Endothelial cell of umbilical vein (primary cell): Measurements from ENCODE around the gene SLC35E3. TPM values are rescaled to one million over a fixed set of nuclear protein-coding genes. Genes with fewer than 3 reads are reported as not detected.
A peak's percentile ranks its signal among the peaks of the same experiment; 100 is the strongest.

Source experiments
- BruUV-seq: library from RNA; stranded (reverse); fragments of 400-500 nt; replicated peaks from 2 replicates; lab custom pipeline; 2021; lab: Mats Ljungman, UMichigan
- CTCF ChIA-PET: fragments of 300-600, 350-600 bp; sonication (Branson Sonifier 250); formaldehyde crosslinking; loops from one replicate; lab custom pipeline; 2021; ENCODE audit warnings: antibody characterized with exemption, inconsistent platforms; lab: Charles Lee
- POLR2A ChIA-PET: fragments of 300-600, 350-600 bp; sonication (Branson Sonifier 250); formaldehyde crosslinking; loops from one replicate; lab custom pipeline; 2021; ENCODE audit warnings: antibody characterized with exemption, inconsistent platforms; lab: Charles Lee
- DNase-seq: peaks from one replicate; pipeline ENCODE4 v3.0.0-alpha.2; 2011; ENCODE audit warnings: low read depth, low spot score
- FAIRE-seq: peaks from 2 replicates; lab custom pipeline; 2011; peaks lifted over from hg19 to GRCh38; lab: Jason Lieb, UNC
- H2AFZ ChIP-seq: 2 replicates; pipeline ENCODE4 v1.6.0; 2012; ENCODE audit warnings: low read depth, low read length, control low read depth, inconsistent platforms
- H3K27ac ChIP-seq: 2 replicates; pipeline ENCODE4 v1.5.1; 2011; ENCODE audit warnings: low read depth, mild to moderate bottlenecking, control low read depth, low read length, moderate library complexity; ENCODE audit not compliant: insufficient read depth
- H3K27me3 ChIP-seq, 2 experiments: 2 replicates each; pipeline versions ENCODE4 v1.6.0 to v1.6.1; 2011; ENCODE audit warnings: low read length in 2 of 2, mixed read lengths in 1 of 2; ENCODE audit not compliant: control insufficient read depth in 2 of 2, insufficient read depth in 2 of 2
- H3K36me3 ChIP-seq, 2 experiments: 2 replicates in 1 of 2; 3 replicates in 1 of 2; pipeline ENCODE4 v1.5.1; 2011; ENCODE audit warnings: low read length in 2 of 2, mild to moderate bottlenecking in 1 of 2, moderate library complexity in 1 of 2; ENCODE audit not compliant: control insufficient read depth in 2 of 2, insufficient read depth in 2 of 2; ENCODE audit errors: extremely low read depth in 1 of 2
- H3K4me1 ChIP-seq: 3 replicates; pipeline ENCODE4 v1.5.1; 2011; ENCODE audit warnings: mild to moderate bottlenecking, low read length; ENCODE audit not compliant: control insufficient read depth, insufficient read depth; ENCODE audit errors: extremely low read depth
- H3K4me2 ChIP-seq: 2 replicates; pipeline ENCODE4 v1.6.1; 2011; ENCODE audit warnings: low read length, control low read depth, mixed read lengths; ENCODE audit not compliant: insufficient read depth
- H3K4me3 ChIP-seq, 3 experiments: fragments of 200-600 bp in 1 of 3; sonication (generic), shearing (Covaris generic) in 1 of 3; replicated peaks in 1 of 3; 2 replicates each; pipeline ENCODE4 v1.5.1; 2011 to 2016; ENCODE audit warnings: control low read depth in 3 of 3, low read length in 3 of 3, mild to moderate bottlenecking in 2 of 3, inconsistent platforms in 1 of 3, low read depth in 1 of 3, moderate library complexity in 1 of 3; ENCODE audit not compliant: insufficient read depth in 1 of 3
- H3K79me2 ChIP-seq: 2 replicates; pipeline ENCODE4 v1.6.0; 2012; ENCODE audit warnings: low read length, inconsistent platforms; ENCODE audit not compliant: control insufficient read depth, insufficient read depth
- H3K9ac ChIP-seq: replicated peaks from 2 replicates; pipeline ENCODE3; 2011; ENCODE audit warnings: low read length, control low read depth; ENCODE audit not compliant: insufficient read depth; ENCODE audit errors: extremely low read depth
- H3K9me1 ChIP-seq: replicated peaks from 3 replicates; pipeline ENCODE4 v1.6.0; 2011; ENCODE audit warnings: mild to moderate bottlenecking, low read length; ENCODE audit not compliant: control insufficient read depth, insufficient read depth; ENCODE audit errors: extremely low read depth
- H3K9me3 ChIP-seq: replicated peaks from 2 replicates; pipeline ENCODE4 v1.5.1; 2012; ENCODE audit warnings: low read length, inconsistent platforms; ENCODE audit not compliant: control insufficient read depth, insufficient read depth
- H4K20me1 ChIP-seq: replicated peaks from 2 replicates; pipeline ENCODE3; 2011; ENCODE audit warnings: mild to moderate bottlenecking, low read length; ENCODE audit not compliant: control insufficient read depth, insufficient read depth; ENCODE audit errors: extremely low read depth
- EZH2 ChIP-seq: IDR thresholded peaks from 2 replicates; pipeline ENCODE4 v1.6.1; 2012; ENCODE audit warnings: borderline replicate concordance, low read depth, mild to moderate bottlenecking, moderate library complexity, low read length, inconsistent platforms; ENCODE audit not compliant: severe bottlenecking
- FOS ChIP-seq: IDR thresholded peaks from 2 replicates; pipeline ENCODE4 v1.6.1; 2011; ENCODE audit warnings: mild to moderate bottlenecking, low read length, moderate library complexity, borderline replicate concordance; ENCODE audit not compliant: insufficient read depth
- GATA2 ChIP-seq: IDR thresholded peaks from 2 replicates; pipeline ENCODE4 v1.7.0; 2011; ENCODE audit warnings: low read depth, mild to moderate bottlenecking, moderate library complexity, mixed read lengths, low read length; ENCODE audit not compliant: insufficient read length, insufficient read depth
- JUN ChIP-seq: IDR thresholded peaks from 2 replicates; pipeline ENCODE4 v1.6.1; 2011; ENCODE audit warnings: borderline replicate concordance, low read depth; ENCODE audit not compliant: insufficient read length, insufficient read depth
- MYC ChIP-seq: IDR thresholded peaks from one replicate; pipeline ENCODE4 v1.6.1; 2011; ENCODE audit warnings: mild to moderate bottlenecking, low read depth, low read length
- POLR2A ChIP-seq: IDR thresholded peaks from 2 replicates; pipeline ENCODE4 v1.6.1; 2012; ENCODE audit warnings: low read depth, mild to moderate bottlenecking, control low read depth, low read length
- POLR2AphosphoS5 ChIP-seq: IDR thresholded peaks from 2 replicates; pipeline ENCODE4 v1.6.1; 2012; ENCODE audit warnings: low read depth, mild to moderate bottlenecking, control low read depth, low read length, moderate library complexity; ENCODE audit not compliant: insufficient read depth
- dilution Hi-C: fragments of 300-500 bp; cut with MboI; formaldehyde crosslinking; loops from one replicate; pipeline ENCODE4 v1.15.0; 2019; ENCODE audit warnings: low sequenced_read_pairs; ENCODE audit not compliant: extremely low pct_ligation_motif_present
- intact Hi-C: fragments of 100-400 bp; cut with micrococcal nuclease; formaldehyde crosslinking; loops from one replicate; pipeline ENCODE4 v1.10.0; 2022
- polyA plus RNA-seq, 4 experiments: library from polyadenylated mRNA; depleted of rRNA in 3 of 4; stranded (reverse) in 3 of 4; unstranded in 1 of 4; fragments of >200 nt; gene quantifications; 2 replicates each; pipeline versions ENCODE4 v1.2.1 to v1.2.3, GENCODE V29; 2011 to 2012; ENCODE audit warnings: missing spikeins in 1 of 4
- total RNA-seq: library from RNA; stranded (reverse); gene quantifications from 2 replicates; pipeline ENCODE4 v1.2.3, GENCODE V29; 2021
- TF ChIP-seq, protein P1 (sequence below), 2 donors: IDR thresholded peaks; 1 replicate in 1 of 2; 2 replicates in 1 of 2; pipeline ENCODE4 v1.5.1; 2011; ENCODE audit warnings: low read length in 2 of 2, mild to moderate bottlenecking in 2 of 2, moderate library complexity in 2 of 2, control low read depth in 1 of 2, inconsistent platforms in 1 of 2, low read depth in 1 of 2; ENCODE audit not compliant: insufficient read depth in 1 of 2; ENCODE audit errors: extremely low read depth in 1 of 2
- TF ChIP-seq, protein P2 (sequence below): IDR thresholded peaks from 2 replicates; pipeline ENCODE4 v1.6.1; 2011; ENCODE audit not compliant: insufficient read depth, insufficient read length

Gene SLC35E3
- total and polyA plus RNA-seq, 2 donors (not counting 3 experiments of a cell fraction or from before 2014, with no cell fraction given), result 8.1 to 13.8 TPM

DNA sequence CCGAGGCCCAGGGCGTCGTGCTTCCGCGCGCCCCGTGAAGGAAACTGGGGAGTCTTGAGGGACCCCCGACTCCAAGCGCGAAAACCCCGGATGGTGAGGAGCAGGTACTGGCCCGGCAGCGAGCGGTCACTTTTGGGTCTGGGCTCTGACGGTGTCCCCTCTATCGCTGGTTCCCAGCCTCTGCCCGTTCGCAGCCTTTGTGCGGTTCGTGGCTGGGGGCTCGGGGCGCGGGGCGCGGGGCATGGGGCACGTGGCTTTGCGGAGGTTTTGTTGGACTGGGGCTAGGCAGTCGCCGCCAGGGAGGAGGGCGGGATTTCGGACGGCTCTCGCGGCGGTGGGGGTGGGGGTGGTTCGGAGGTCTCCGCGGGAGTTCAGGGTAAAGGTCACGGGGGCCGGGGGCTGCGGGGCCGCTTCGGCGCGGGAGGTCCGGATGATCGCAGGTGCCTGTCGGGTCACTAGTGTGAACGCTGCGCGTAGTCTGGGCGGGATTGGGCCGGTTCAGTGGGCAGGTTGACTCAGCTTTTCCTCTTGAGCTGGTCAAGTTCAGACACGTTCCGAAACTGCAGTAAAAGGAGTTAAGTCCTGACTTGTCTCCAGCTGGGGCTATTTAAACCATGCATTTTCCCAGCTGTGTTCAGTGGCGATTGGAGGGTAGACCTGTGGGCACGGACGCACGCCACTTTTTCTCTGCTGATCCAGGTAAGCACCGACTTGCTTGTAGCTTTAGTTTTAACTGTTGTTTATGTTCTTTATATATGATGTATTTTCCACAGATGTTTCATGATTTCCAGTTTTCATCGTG is 62.6 kb downstream of the SLC35E3 start:
- ChIA-PET POLR2A (interaction anchor here (1.0 to 3.0 kb wide), 6 partner anchors 10 to 63 kb away, joined by 3 to 21 read pairs (median 6); partner anchors contain the start of gene SLC35E3), CTCF (interaction anchor here (0.9 to 3.0 kb wide), 14 partner anchors 8 to 243 kb away, joined by 3 to 35 read pairs (median 4); partner anchors contain the start of gene SLC35E3)
- peak overlapping the region; percentile 95 for H3K9ac ChIP-seq
- H3K4me1 ChIP-seq, result peaks cover 5% of the 10 kb centered on the region
- peak overlapping the region; percentile 82 for H3K27ac ChIP-seq
- intact Hi-C loops, result loop anchor here (1.0 to 10.0 kb wide), 8 partner anchors 14 to 584 kb away; partner anchors contain the start of genes IL26, MDM1, RAP1B and SLC35E3
- H3K4me3 ChIP-seq, result peak overlapping the region; percentile 57 to 82 (median 68)
- peak overlapping the region; percentile 65 for H3K4me2 ChIP-seq
- H3K9me1 ChIP-seq, result no peaks in the 10 kb centered on the region
- peak overlapping the region; percentile 54 for H2AFZ ChIP-seq
- FAIRE-seq (peak; percentile 83), DNase-seq (peak; percentile 92)
- BruUV-seq, result TSS peak; percentile 76
- H4K20me1 ChIP-seq, result peaks cover 14% of the 10 kb centered on the region
- dilution Hi-C loops, result no loop called here
- TF ChIP-seq MYC, result peak; percentile 25
- peak; percentile 76 for TF ChIP-seq FOS
- TF ChIP-seq JUN, result peak; percentile 35
- TF ChIP-seq, protein P1, sequence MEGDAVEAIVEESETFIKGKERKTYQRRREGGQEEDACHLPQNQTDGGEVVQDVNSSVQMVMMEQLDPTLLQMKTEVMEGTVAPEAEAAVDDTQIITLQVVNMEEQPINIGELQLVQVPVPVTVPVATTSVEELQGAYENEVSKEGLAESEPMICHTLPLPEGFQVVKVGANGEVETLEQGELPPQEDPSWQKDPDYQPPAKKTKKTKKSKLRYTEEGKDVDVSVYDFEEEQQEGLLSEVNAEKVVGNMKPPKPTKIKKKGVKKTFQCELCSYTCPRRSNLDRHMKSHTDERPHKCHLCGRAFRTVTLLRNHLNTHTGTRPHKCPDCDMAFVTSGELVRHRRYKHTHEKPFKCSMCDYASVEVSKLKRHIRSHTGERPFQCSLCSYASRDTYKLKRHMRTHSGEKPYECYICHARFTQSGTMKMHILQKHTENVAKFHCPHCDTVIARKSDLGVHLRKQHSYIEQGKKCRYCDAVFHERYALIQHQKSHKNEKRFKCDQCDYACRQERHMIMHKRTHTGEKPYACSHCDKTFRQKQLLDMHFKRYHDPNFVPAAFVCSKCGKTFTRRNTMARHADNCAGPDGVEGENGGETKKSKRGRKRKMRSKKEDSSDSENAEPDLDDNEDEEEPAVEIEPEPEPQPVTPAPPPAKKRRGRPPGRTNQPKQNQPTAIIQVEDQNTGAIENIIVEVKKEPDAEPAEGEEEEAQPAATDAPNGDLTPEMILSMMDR (IDR thresholded peaks at IDR 0.05; ENCODE audit: extremely low read depth in 1 of 2, insufficient read depth in 1 of 2, low read depth in 1 of 2, low read length in 2 of 2), result no peak
- peak; percentile 99 for TF ChIP-seq POLR2AphosphoS5
- no peak for TF ChIP-seq GATA2
- TF ChIP-seq, protein P2, sequence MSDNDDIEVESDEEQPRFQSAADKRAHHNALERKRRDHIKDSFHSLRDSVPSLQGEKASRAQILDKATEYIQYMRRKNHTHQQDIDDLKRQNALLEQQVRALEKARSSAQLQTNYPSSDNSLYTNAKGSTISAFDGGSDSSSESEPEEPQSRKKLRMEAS, result peak; percentile 6
- no peak for TF ChIP-seq EZH2
- TF ChIP-seq POLR2A, result peak; percentile 100
- no peaks in the 10 kb centered on the region for H3K9me3 ChIP-seq
- peaks cover 51% of the 10 kb centered on the region for H3K79me2 ChIP-seq
- H3K27me3 ChIP-seq, result no peaks in the 10 kb centered on the region
- peaks cover 0 to 16% of the 10 kb centered on the region in 2 experiments for H3K36me3 ChIP-seq
